K562 (cell line): ENCODE results near the gene ZMIZ1. TPM values are rescaled to one million over a fixed set of nuclear protein-coding genes. Genes with fewer than 3 reads are reported as not detected.

Source experiments
- ATAC-seq: fragments of 200-7000 bp; cut with Tn5 transposase; 3 replicates; pipeline ENCODE4 v1.9.1; 2020; ENCODE audit warnings: moderate library complexity
- BruUV-seq: library from RNA; stranded (reverse); fragments of 400-500 nt; replicated peaks from 2 replicates; lab custom pipeline; 2021; lab: Mats Ljungman, UMichigan
- CTCF ChIA-PET: fragments of 300-600 bp; formaldehyde crosslinking; extraction: SDS; loops from one replicate; lab custom pipeline; 2021; ENCODE audit warnings: low intra/inter-chr PET ratio; lab: Yijun Ruan, JAX
- POLR2A ChIA-PET: fragments of 300-600, 350-650 bp; sonication (Branson Sonifier 250); formaldehyde crosslinking; extraction: SDS; loops from one replicate; lab custom pipeline; 2021; ENCODE audit warnings: antibody characterized with exemption, inconsistent platforms; lab: Yijun Ruan, JAX
- DNase-seq, 4 experiments: peaks; one replicate each; pipeline versions ENCODE4 v3.0.0 to v3.0.0-alpha.2; 2011 to 2018; ENCODE audit warnings: low spot score in 3 of 4, mixed read lengths in 3 of 4; ENCODE audit errors: extremely low read depth in 1 of 4
- FAIRE-seq: peaks from 2 replicates; lab custom pipeline; 2011; peaks lifted over from hg19 to GRCh38; lab: Jason Lieb, UNC
- H2AFZ ChIP-seq: 2 replicates; pipeline ENCODE4 v1.6.0; 2011; ENCODE audit warnings: low read depth, low read length, control low read depth, inconsistent platforms
- H3K27ac ChIP-seq: fragments of 200-600 bp; 3 replicates; pipeline ENCODE4 v1.8.0; 2011; ENCODE audit warnings: low read depth, mild to moderate bottlenecking, control low read depth, inconsistent platforms, low read length, moderate library complexity, mixed read lengths; ENCODE audit errors: extremely low read depth
- H3K27me3 ChIP-seq, 2 experiments: fragments of 300-600 bp in 1 of 2; 2 replicates in 1 of 2; 3 replicates in 1 of 2; pipeline versions ENCODE4 v1.6.0 to v1.8.0; 2011; ENCODE audit warnings: inconsistent platforms in 2 of 2, low read length in 2 of 2, mild to moderate bottlenecking in 1 of 2, mixed read lengths in 1 of 2, moderate library complexity in 1 of 2; ENCODE audit not compliant: control insufficient read depth in 2 of 2, insufficient read depth in 2 of 2
- H3K36me3 ChIP-seq: fragments of 300-600 bp; 3 replicates; pipeline ENCODE4 v1.8.0; 2011; ENCODE audit warnings: mild to moderate bottlenecking, low read length, inconsistent platforms; ENCODE audit not compliant: control insufficient read depth, insufficient read depth
- H3K4me1 ChIP-seq, 2 experiments: fragments of 200-600 bp in 1 of 2; replicated peaks in 1 of 2; 2 replicates in 1 of 2; 3 replicates in 1 of 2; pipeline versions ENCODE4 v1.5.1 to v1.8.0; 2011; ENCODE audit warnings: inconsistent platforms in 2 of 2, low read length in 2 of 2, mild to moderate bottlenecking in 1 of 2, mixed read lengths in 1 of 2, moderate library complexity in 1 of 2; ENCODE audit not compliant: control insufficient read depth in 2 of 2, insufficient read depth in 2 of 2
- H3K4me2 ChIP-seq: 2 replicates; pipeline ENCODE4 v1.6.1; 2011; ENCODE audit warnings: low read length, control low read depth, inconsistent platforms, mixed read lengths; ENCODE audit not compliant: insufficient read depth
- H3K4me3 ChIP-seq: fragments of 200-600 bp; sonication (generic), shearing (Covaris generic); 2 replicates; pipeline ENCODE4 v1.5.1; 2016; ENCODE audit warnings: control low read depth, inconsistent platforms
- H3K79me2 ChIP-seq: fragments of 200-600 bp; 3 replicates; pipeline ENCODE4 v1.8.0; 2011; ENCODE audit warnings: low read length, inconsistent platforms; ENCODE audit not compliant: control insufficient read depth, insufficient read depth
- H3K9ac ChIP-seq, 2 experiments: 2 replicates each; pipeline versions ENCODE4 v1.6.0 to v1.6.1; 2011; ENCODE audit warnings: low read depth in 2 of 2, low read length in 2 of 2, control low read depth in 1 of 2, inconsistent platforms in 1 of 2, mild to moderate bottlenecking in 1 of 2, mixed read lengths in 1 of 2; ENCODE audit not compliant: insufficient read depth in 1 of 2
- H3K9me1 ChIP-seq: one replicate; pipeline ENCODE4 v1.6.0; 2011; ENCODE audit warnings: inconsistent platforms, mild to moderate bottlenecking, low read length, moderate library complexity; ENCODE audit not compliant: control insufficient read depth, insufficient read depth
- H3K9me3 ChIP-seq: replicated peaks from 2 replicates; pipeline ENCODE4 v1.5.1; 2011; ENCODE audit warnings: low read depth, low read length, inconsistent platforms; ENCODE audit not compliant: control insufficient read depth, insufficient read depth
- H4K20me1 ChIP-seq: replicated peaks from 2 replicates; pipeline ENCODE4 v1.6.1; 2011; ENCODE audit warnings: low read length, inconsistent platforms, mixed read lengths; ENCODE audit not compliant: control insufficient read depth, insufficient read depth
- BCOR ChIP-seq: fragments of 450-650 bp; IDR thresholded peaks from 2 replicates; pipeline ENCODE4 v1.6.1; 2016
- BRCA1 ChIP-seq, 2 experiments: fragments of 450-650 bp in 1 of 2; sonication (generic) in 1 of 2; formaldehyde crosslinking in 1 of 2; IDR thresholded peaks; 2 replicates each; pipeline versions ENCODE4 v1.5.0 to v1.6.1; 2017 to 2020; ENCODE audit warnings: mild to moderate bottlenecking in 1 of 2, missing genetic modification reagents in 1 of 2
- CBFA2T3 ChIP-seq: fragments of 450-650 bp; IDR thresholded peaks from 2 replicates; pipeline ENCODE4 v1.6.1; 2017
- CEBPG ChIP-seq, 3 experiments: fragments of 200-800 bp in 1 of 3; sonication (Bioruptor generic) in 1 of 3; sonication (generic) in 1 of 3; formaldehyde crosslinking in 1 of 3; IDR thresholded peaks in 2 of 3; conservative IDR thresholded peaks in 1 of 3; 2 replicates each; pipeline versions ENCODE4 v1.6.1 to v1.8.0; 2016 to 2022; ENCODE audit warnings: missing compliant biosample characterization in 2 of 3, missing genetic modification characterization in 2 of 3, mild to moderate bottlenecking in 1 of 3, missing genetic modification reagents in 1 of 3
- CREB3 ChIP-seq: fragments of 450-650 bp; conservative IDR thresholded peaks from 2 replicates; pipeline ENCODE4 v1.6.1; 2016; ENCODE audit warnings: missing genetic modification characterization, low read depth, mild to moderate bottlenecking, missing compliant biosample characterization, moderate library complexity
- E2F3 ChIP-seq: fragments of 250-450 bp; sonication (Bioruptor Pico); IDR thresholded peaks from 2 replicates; pipeline ENCODE4 v1.4.0; 2020; ENCODE audit warnings: mild to moderate bottlenecking
- GMEB1 ChIP-seq: fragments of 250-450 bp; sonication (Bioruptor Pico); IDR thresholded peaks from 2 replicates; pipeline ENCODE4 v1.4.0; 2020; ENCODE audit warnings: mild to moderate bottlenecking
- IFI16 ChIP-seq: fragments of 250-450 bp; sonication (Bioruptor Pico); IDR thresholded peaks from 2 replicates; pipeline ENCODE4 v2.1.2; 2022; ENCODE audit warnings: mild to moderate bottlenecking, inconsistent platforms
- KDM1A ChIP-seq, 2 experiments: fragments of 450-650 bp; IDR thresholded peaks; 2 replicates each; pipeline ENCODE4 v1.6.1; 2016; ENCODE audit warnings: mild to moderate bottlenecking in 2 of 2
- MAFF ChIP-seq: IDR thresholded peaks from 2 replicates; pipeline ENCODE4 v1.6.1; 2012; ENCODE audit warnings: low read length, improper control_type of control experiment
- PHTF2 ChIP-seq: fragments of 250-450 bp; sonication (Bioruptor Pico); IDR thresholded peaks from 2 replicates; pipeline ENCODE4 v1.5.0; 2021; ENCODE audit warnings: mild to moderate bottlenecking
- PTBP1 ChIP-seq: fragments of 200-400 bp; formaldehyde crosslinking; IDR thresholded peaks from 2 replicates; pipeline ENCODE4 v1.6.1; 2017; ENCODE audit warnings: low read depth, low read length
- RCOR1 ChIP-seq, 2 experiments: IDR thresholded peaks; 2 replicates each; pipeline ENCODE4 v1.6.1; 2012; ENCODE audit warnings: low read depth in 2 of 2, low read length in 2 of 2, borderline replicate concordance in 1 of 2, improper control_type of control experiment in 1 of 2
- ZNF561 ChIP-seq: fragments of 450-650 bp; formaldehyde crosslinking; conservative IDR thresholded peaks from 2 replicates; pipeline ENCODE4 v1.4.0; 2020; ENCODE audit warnings: mild to moderate bottlenecking, moderate library complexity
- ZNF589 ChIP-seq: fragments of 200-800 bp; sonication (Bioruptor generic); IDR thresholded peaks from 2 replicates; pipeline ENCODE4 v1.6.1; 2016; ENCODE audit warnings: low read depth, missing genetic modification characterization, missing compliant biosample characterization
- WGBS: fragments of 100-300 bp; shearing (Covaris generic); methylation state at CpG from one replicate; pipeline ENCODE4 v1.1.6; 2016; ENCODE audit warnings: low coverage, mixed read lengths; ENCODE audit not compliant: insufficient coverage; ENCODE audit errors: missing lambda C conversion rate; 5-methylcytosine and 5-hydroxymethylcytosine counted together
- in situ Hi-C: fragments of 300-500 bp; cut with MboI; formaldehyde crosslinking; loops from 4 replicates; pipeline ENCODE4 v1.15.0; 2018; ENCODE audit warnings: inconsistent platforms, mixed read lengths
- intact Hi-C: fragments of 100-400 bp; cut with micrococcal nuclease; formaldehyde crosslinking; loops from 2 replicates; pipeline ENCODE4 v1.14.2; 2022
- polyA plus RNA-seq, 8 experiments: library from polyadenylated mRNA; depleted of rRNA in 4 of 8; stranded (reverse) in 5 of 8; unstranded in 3 of 8; fragments of >200 nt; fragmentation: Nextera tagmentation in 2 of 8; fragmentation: Illumina TruSeq in 1 of 8; extraction: Ambion mirVana in 2 of 8; extraction: Trizol in 1 of 8; gene quantifications; 2 replicates each; pipeline versions ENCODE4 v1.2.1 to v1.2.3, GENCODE V29; 2011 to 2014; ENCODE audit warnings: inconsistent platforms in 1 of 8, missing spikeins in 1 of 8
- total RNA-seq, 7 experiments: library from RNA; depleted of rRNA in 6 of 7; stranded (reverse); fragments of >200 nt in 6 of 7; fragmentation: Illumina TruSeq in 2 of 7; extraction: Trizol in 2 of 7; gene quantifications; 2 replicates each; pipeline versions ENCODE4 v1.2.1 to v1.2.3, GENCODE V29; 2011 to 2021; ENCODE audit warnings: low replicate concordance in 1 of 7

The ZMIZ1 gene
- total and polyA plus RNA-seq, 9 of the 15 experiments (the other 6 are each of a cell fraction or from before 2014, with no cell fraction given), result 1.0 to 37.3 (median 4.3) TPM

GRCh38 chr10:79231908-79232307 lies 163.1 kb downstream of the ZMIZ1 start:
- Histone ChIP-seq H3K4me3 (no peak overlapping the region), H3K27ac (no peak overlapping the region), H3K9me1 (no peaks in the 10 kb centered on the region), H3K79me2 (no peaks in the 10 kb centered on the region), H3K36me3 (peaks cover 14% of the 10 kb centered on the region; the same call in 2 of the 3 replicates), H4K20me1 (peaks cover 5% of the 10 kb centered on the region), H3K4me2 (no peak overlapping the region), H2AFZ (no peak overlapping the region), H3K9me3 (no peaks in the 10 kb centered on the region), H3K4me1 (peaks cover 0 to 4% of the 10 kb centered on the region in 2 experiments; a peak in 1 of 5 replicates), H3K9ac (no peak overlapping the region), H3K27me3 (no peaks in the 10 kb centered on the region)
- DNase-seq (no peak), FAIRE-seq (no peak), ATAC-seq (no peak)
- WGBS, result 42% methylated on average over 3 of the region's 3 CpGs
- ChIA-PET POLR2A (no interaction called here), CTCF (no interaction called here)
- in situ Hi-C loops (no loop called here), intact Hi-C loops (no loop called here)
- BruUV-seq, result no TSS peak
- TF ChIP-seq IFI16 (no peak), ZNF589 (CRISPR knock-in tag) (no peak), CEBPG (CRISPR knock-in tag; IDR thresholded peaks at IDR 0.05) (peak; percentile 46; the same call in 1 of the 2 replicates), CEBPG (tag; conservative IDR thresholded peaks at IDR 0.05 in 1 of 2, IDR thresholded peaks at IDR 0.05 in 1 of 2) (no peak), PTBP1 (0 out of 2 replicates have a peak, but pooled peaks have one; percentile 25), BRCA1 (IDR thresholded peaks at IDR 0.05) (no peak), BRCA1 (CRISPR knock-in tag; IDR thresholded peaks at IDR 0.05) (no peak), KDM1A (IDR thresholded peaks at IDR 0.05) (peak; percentile 42 to 63; a peak in 3 of 4 replicates), PHTF2 (CRISPR knock-in tag) (no peak), BCOR (peak; percentile 92), RCOR1 (IDR thresholded peaks at IDR 0.05; ENCODE audit: borderline replicate concordance in 1 of 2, low read depth in 2 of 2, low read length in 2 of 2) (peak in 1 of 2 experiments; percentile 24; a peak in 1 of 4 replicates), GMEB1 (CRISPR knock-in tag) (no peak), ZNF561 (CRISPR knock-in tag) (no peak), CREB3 (no peak), E2F3 (CRISPR knock-in tag) (no peak), CBFA2T3 (no peak), MAFF (no peak)
